Adrenal gland (tissue), 19 donors: ENCODE results near the gene NHSL2. TPM values are rescaled to one million over a fixed set of nuclear protein-coding genes. Genes with fewer than 3 reads are reported as not detected.
"Not testable (repeated sequence)": the region's sequence is repeated elsewhere in the genome, so short reads cannot be mapped to it uniquely, and the experiment has no call there.

Experiments used
- DNase-seq, 7 donors: peaks; one replicate each; pipeline ENCODE4 v3.0.0-alpha.2; 2019 to 2020
- H3K27ac ChIP-seq, 5 donors: fragments of 200-600 bp; sonication (generic) in 4 of 5; 1 replicate in 3 of 5; 2 replicates in 2 of 5; pipeline versions ENCODE4 v1.5.1 to v1.8.0; 2016 to 2020; ENCODE audit warnings: mild to moderate bottlenecking in 1 of 5
- H3K27me3 ChIP-seq: fragments of 200-600 bp; 2 replicates; pipeline ENCODE4 v1.8.0; 2021
- H3K36me3 ChIP-seq, 2 donors: fragments of 200-600 bp; replicated peaks in 1 of 2; 1 replicate in 1 of 2; 2 replicates in 1 of 2; pipeline versions ENCODE4 v1.5.1 to v1.8.0; 2018 to 2022
- H3K4me1 ChIP-seq, 2 donors: fragments of 200-600 bp; replicated peaks in 1 of 2; 1 replicate in 1 of 2; 2 replicates in 1 of 2; pipeline versions ENCODE4 v1.5.1 to v1.8.0; 2018 to 2021
- H3K4me3 ChIP-seq, 4 donors: fragments of 200-600 bp; sonication (generic) in 3 of 4; one replicate each; pipeline ENCODE4 v1.5.1; 2016 to 2018
- H3K9me3 ChIP-seq, 3 donors: fragments of 200-600 bp; sonication (generic) in 1 of 3; replicated peaks in 1 of 3; 1 replicate in 2 of 3; 2 replicates in 1 of 3; pipeline versions ENCODE4 v1.5.1 to v1.8.0; 2016 to 2021
- CTCF ChIP-seq, 6 experiments: fragments of 450-650 bp in 4 of 6; fragments of 200-600 bp in 2 of 6; sonication (generic) in 1 of 6; IDR thresholded peaks; 1 replicate in 5 of 6; 2 replicates in 1 of 6; pipeline versions ENCODE4 v1.5.1 to v1.8.0; 2016 to 2021; ENCODE audit warnings: antibody characterized with exemption in 6 of 6, mild to moderate bottlenecking in 2 of 6, moderate library complexity in 1 of 6
- POLR2A ChIP-seq, 2 donors: fragments of 450-650 bp; IDR thresholded peaks; one replicate each; pipeline ENCODE4 v1.6.1; 2017; ENCODE audit warnings: antibody characterized with exemption in 2 of 2, mild to moderate bottlenecking in 2 of 2, moderate library complexity in 1 of 2
- WGBS, 4 donors: extraction: QIAGEN DNeasy Blood & Tissue Kit in 2 of 4; methylation state at CpG; one replicate each; pipeline versions ENCODE4 v1.1.5 to v1.1.7; 2013 to 2017; 5-methylcytosine and 5-hydroxymethylcytosine counted together
- intact Hi-C, 2 donors: fragments of 100-400 bp; cut with DNase I; formaldehyde crosslinking; loops; one replicate each; pipeline versions ENCODE4 v1.14.1 to v1.15.0; 2022 to 2023
- long read RNA-seq, 10 donors: library from polyadenylated mRNA in 3 of 10; unstranded in 2 of 10; stranded (forward) in 1 of 10; transcript quantifications; one replicate each; pipeline ENCODE4 v2.0.0 and lab custom pipeline, GENCODE V29; 2021 to 2026
- polyA plus RNA-seq, 3 donors: library from polyadenylated mRNA; stranded (reverse); fragments of 200-250 nt in 2 of 3; fragments of 350-450 nt in 1 of 3; fragmentation: Illumina TruSeq in 1 of 3; extraction: RNeasy Lipid Tissue Mini Kit (QIAGEN cat#74804) in 1 of 3; gene quantifications; one replicate each; pipeline ENCODE4 v1.2.3, GENCODE V29; 2013 to 2014
- total RNA-seq, 9 donors: library from RNA; depleted of rRNA in 4 of 9; stranded (reverse); fragments of >200 nt in 4 of 9; fragments of 120-200 nt in 1 of 9; fragmentation: NEBNext Ultra II Directional in 1 of 9; extraction: Animal tissue kit (Norgen Biotek cat#: 25700) in 1 of 9; gene quantifications; one replicate each; pipeline versions ENCODE4 v1.1.0 to v1.2.4, GENCODE V29; 2013 to 2023
- donor health status: healthy with polysubstance abuse.
- donor health status: Bipolar disorder and iron deficiency.
- donor health status: DM: yes; HTN: yes; CAD: no.
- donor health status: DM: no; HTN: no; CAD: no.
- donor health status: DM: no; HTN: no; CAD: no.
- donor health status: DM: yes; HTN: yes; CAD: no.

Gene NHSL2
- total RNA-seq (10 to 100 TPM in 2 of 9 donors, 1 to 10 TPM in 7; 3.6 to 18.2 (median 5.0) TPM), polyA plus RNA-seq (1 to 10 TPM; 1.3 to 7.6 (median 3.1) TPM)
- long read RNA-seq, donor 1, result 0 reads
- long read RNA-seq, donor 2, partial matches to known transcripts, result 18 of 18 reads
- long read RNA-seq, donor 2, other reads (novel, unspliced or antisense), result 0 of 18 reads
- long read RNA-seq, donor 3, result 0 reads
- long read RNA-seq, donor 4, result 0 reads
- long read RNA-seq, donor 5, partial matches to known transcripts, result 1 of 5 reads
- long read RNA-seq, donor 5, other reads (novel, unspliced or antisense), result 3 of 5 reads
- long read RNA-seq, donor 6, result 0 reads
- long read RNA-seq, donor 7, result 0 reads
- long read RNA-seq, donor 8, partial matches to known transcripts, result 5 of 5 reads
- long read RNA-seq, donor 8, other reads (novel, unspliced or antisense), result 0 of 5 reads
- long read RNA-seq, donor 9, partial matches to known transcripts, result 5 of 5 reads
- long read RNA-seq, donor 9, other reads (novel, unspliced or antisense), result 0 of 5 reads
- long read RNA-seq, donor 10, partial matches to known transcripts, result 13 of 13 reads
- long read RNA-seq, donor 10, other reads (novel, unspliced or antisense), result 0 of 13 reads

DNA sequence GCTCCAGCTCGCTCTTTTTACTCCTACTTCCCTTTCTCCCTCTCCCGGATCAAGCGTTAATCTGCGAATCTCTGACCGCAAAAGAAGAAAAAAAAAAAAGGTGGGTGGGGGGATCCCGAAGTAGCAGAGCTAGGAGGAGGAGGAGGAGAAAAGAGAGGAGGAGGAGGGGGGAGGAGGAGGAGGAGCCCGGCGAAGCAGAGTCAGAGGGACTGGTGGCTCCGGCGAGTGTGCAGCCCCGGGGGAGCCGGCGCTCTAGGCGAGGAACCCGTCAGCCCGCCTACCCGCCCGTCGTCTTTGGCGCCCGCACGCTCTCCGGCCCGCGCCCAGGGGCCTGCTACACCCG lies at the start of gene NHSL2:
Gene NHSL2, plus strand, starts transcription at position 203 of the 343 bp plus-strand sequence.
- TF ChIP-seq POLR2A (IDR thresholded peaks at IDR 0.05), result no peak
- TF ChIP-seq CTCF (IDR thresholded peaks at IDR 0.05), result no peak
- H3K27ac ChIP-seq, result peak within 1 kb of the TSS in 1 of 5 donors; percentile 10
- H3K27me3 ChIP-seq, result peaks cover 55% of the 10 kb centered on the region
- no peaks in the 10 kb centered on the region for H3K4me1 ChIP-seq
- H3K36me3 ChIP-seq, result no peaks in the 10 kb centered on the region
- WGBS, 4 donors, result 1 to 33% (median 14%) methylated on average over 15 to 26 of the region's 26 CpGs
- H3K9me3 ChIP-seq, result no peaks in the 10 kb centered on the region
- intact Hi-C loops, result no loop called here
- peak within 1 kb of the TSS in 1 of 4 donors; percentile 42 for H3K4me3 ChIP-seq
- DNase-seq, result no peak

DNA sequence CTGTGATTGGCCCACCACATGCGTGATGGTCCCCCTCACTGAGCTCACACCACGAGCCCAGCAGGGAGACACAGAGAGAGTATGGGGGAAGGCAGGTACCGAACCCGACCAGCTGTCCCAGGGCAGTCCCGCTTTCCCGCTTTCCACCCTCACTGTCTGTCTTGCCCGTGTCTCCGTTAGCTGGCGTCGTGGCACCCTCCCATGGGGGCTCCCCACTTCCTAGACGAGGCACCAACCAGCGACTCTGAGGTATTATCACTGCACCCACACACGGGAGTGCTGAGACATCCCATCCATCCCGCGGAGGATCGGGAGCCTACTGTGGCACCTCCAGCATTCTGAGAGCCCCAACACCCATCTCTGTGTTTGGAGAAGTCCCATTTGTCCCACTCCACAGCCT lies 43.0 kb upstream of the NHSL2 start:
- WGBS, 4 donors, result 85 to 89% (median 87%) methylated on average over 15 to 16 of the region's 16 CpGs; no CpG with 5 or more reads in 1 of the 4 donors
- no peak overlapping the region for H3K4me3 ChIP-seq
- DNase-seq, result no peak
- H3K27ac ChIP-seq, result no peak overlapping the region
- H3K36me3 ChIP-seq, result no peaks in the 10 kb centered on the region
- H3K4me1 ChIP-seq, result no peaks in the 10 kb centered on the region
- peaks cover 32% of the 10 kb centered on the region for H3K27me3 ChIP-seq
- TF ChIP-seq CTCF (IDR thresholded peaks at IDR 0.05), result no peak
- TF ChIP-seq POLR2A (IDR thresholded peaks at IDR 0.05), result no peak
- intact Hi-C loops, result no loop called here
- H3K9me3 ChIP-seq, result no peaks in the 10 kb centered on the region

GRCh38 chrX:71869566-71869965 lies 41.1 kb upstream of the NHSL2 start:
- WGBS, 4 donors, result 37 to 59% (median 46%) methylated on average over 4 to 9 of the region's 10 CpGs; no CpG with 5 or more reads in 1 of the 4 donors
- H3K9me3 ChIP-seq, DNase-seq, H3K4me3 ChIP-seq, H3K27ac ChIP-seq, intact Hi-C loops, H3K36me3 ChIP-seq, H3K4me1 ChIP-seq: not testable (repeated sequence)
- peaks cover 20% of the 10 kb centered on the region for H3K27me3 ChIP-seq

DNA sequence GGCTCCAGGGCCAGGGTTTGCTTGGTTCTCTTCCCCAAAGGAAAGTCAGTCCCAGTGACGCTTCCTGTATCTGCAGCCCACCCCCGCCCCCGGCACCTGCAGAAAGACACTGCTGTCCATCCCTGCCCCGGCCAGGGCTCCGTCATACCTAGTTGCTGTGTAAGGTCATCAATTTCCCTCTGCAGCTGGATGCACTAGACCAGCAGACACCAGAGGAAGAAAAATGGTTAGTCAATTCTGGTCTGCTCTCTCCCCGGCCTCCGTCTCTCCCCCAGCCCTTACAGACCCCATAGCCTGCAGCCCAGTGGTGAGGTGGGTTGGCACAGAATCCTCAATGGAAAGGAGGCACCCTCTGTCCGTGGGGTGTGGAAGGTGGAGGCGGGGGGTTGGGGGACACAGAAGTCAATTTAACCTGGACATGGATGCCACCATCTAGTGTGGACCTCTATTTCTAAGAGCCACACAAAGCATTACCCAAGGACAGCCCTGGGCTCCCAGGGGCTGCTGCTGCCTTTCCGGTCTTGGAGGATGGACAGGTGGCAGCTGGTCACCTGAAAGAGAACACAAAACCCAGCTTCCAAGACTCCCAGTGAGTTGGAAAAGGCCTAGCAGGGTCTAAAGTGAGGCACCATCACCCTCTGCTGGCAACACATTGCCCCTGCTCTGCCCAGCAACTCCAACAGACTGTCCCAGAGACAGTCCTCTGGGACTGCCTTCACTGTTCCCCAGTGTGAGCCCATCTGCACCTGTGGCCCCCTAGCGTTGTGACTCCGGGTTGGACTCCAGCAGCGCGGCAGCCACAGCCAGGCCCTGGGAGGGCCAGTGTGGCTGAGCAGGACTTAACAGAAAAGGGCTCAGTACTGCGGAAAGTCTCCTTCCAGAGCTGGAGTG lies 40.2 kb upstream of the NHSL2 start:
- intact Hi-C loops, result no loop called here
- no peak for TF ChIP-seq CTCF (IDR thresholded peaks at IDR 0.05)
- no peak for TF ChIP-seq POLR2A (IDR thresholded peaks at IDR 0.05)
- DNase-seq, result no peak
- Histone ChIP-seq H3K4me1 (no peaks in the 10 kb centered on the region), H3K36me3 (no peaks in the 10 kb centered on the region), H3K4me3 (no peak overlapping the region), H3K9me3 (no peaks in the 10 kb centered on the region), H3K27ac (no peak overlapping the region), H3K27me3 (peaks cover 20% of the 10 kb centered on the region)
- 67 to 81% (median 71%) methylated on average over 1 to 15 of the region's 15 CpGs for WGBS, 4 donors
